Esophagus squamous epithelium (tissue), 5 donors: ENCODE results near the gene HNRNPU. TPM values are rescaled to one million over a fixed set of nuclear protein-coding genes. Genes with fewer than 3 reads are reported as not detected.
A peak's percentile ranks its signal among the peaks of the same experiment; 100 is the strongest.

ENCODE experiments used
- DNase-seq: peaks from one replicate; lab custom pipeline; 2025; lab: John Stamatoyannopoulos, UW
- H3K27ac ChIP-seq, 4 donors: fragments of 200-600 bp; sonication (generic); one replicate each; pipeline ENCODE4 v1.5.1; 2016 to 2019; ENCODE audit warnings: mild to moderate bottlenecking in 1 of 4
- H3K27me3 ChIP-seq, 4 donors: fragments of 200-600 bp; sonication (generic); 1 replicate in 3 of 4; 2 replicates in 1 of 4; pipeline versions ENCODE4 v1.5.1 to v1.6.0; 2017 to 2021; ENCODE audit warnings: antibody characterized with exemption in 1 of 4
- H3K36me3 ChIP-seq, 3 donors: fragments of 200-600 bp; sonication (generic); one replicate each; pipeline ENCODE4 v1.5.1; 2016 to 2019
- H3K4me1 ChIP-seq, 3 donors: fragments of 200-600 bp; sonication (generic); one replicate each; pipeline ENCODE4 v1.5.1; 2017 to 2019
- H3K4me3 ChIP-seq, 4 donors: fragments of 200-600 bp; sonication (generic); 1 replicate in 3 of 4; 2 replicates in 1 of 4; pipeline ENCODE4 v1.5.1; 2016 to 2019; ENCODE audit warnings: mild to moderate bottlenecking in 2 of 4, moderate library complexity in 1 of 4
- H3K9me3 ChIP-seq, 3 donors: fragments of 200-600 bp; sonication (generic); one replicate each; pipeline ENCODE4 v1.5.1; 2016 to 2019
- CTCF ChIP-seq, 6 experiments: fragments of 450-650 bp in 4 of 6; fragments of 200-600 bp in 2 of 6; sonication (generic) in 2 of 6; IDR thresholded peaks; one replicate each; pipeline ENCODE4 v1.5.1; 2016 to 2019; ENCODE audit warnings: antibody characterized with exemption in 6 of 6, mild to moderate bottlenecking in 4 of 6, moderate library complexity in 4 of 6
- POLR2A ChIP-seq, 4 donors: fragments of 450-650 bp; IDR thresholded peaks; one replicate each; pipeline ENCODE4 v1.6.1; 2017; ENCODE audit warnings: antibody characterized with exemption in 4 of 4, mild to moderate bottlenecking in 4 of 4, moderate library complexity in 3 of 4
- WGBS, 2 donors: methylation state at CpG; one replicate each; pipeline ENCODE4 v1.1.5; 2018; 5-methylcytosine and 5-hydroxymethylcytosine counted together
- intact Hi-C: fragments of 100-400 bp; cut with DNase I; formaldehyde crosslinking; loops from one replicate; pipeline ENCODE4 v1.15.0; 2022
- total RNA-seq, 4 donors: library from RNA; depleted of rRNA; stranded (reverse); fragments of >200 nt; gene quantifications; one replicate each; pipeline ENCODE4 v1.1.0, GENCODE V29; 2016
- donor health status: DM: yes; HTN: yes; CAD: no.

Gene HNRNPU
- total RNA-seq, 4 donors from 2014 or later = 176 to 308 (median 257) TPM

GRCh38 chr1:244815600-244816099 lies 48.7 kb downstream of the HNRNPU start:
- Histone ChIP-seq H3K4me1 (no peaks in the 10 kb centered on the region), H3K9me3 (no peaks in the 10 kb centered on the region), H3K4me3 (peak overlapping the region in 1 of 4 donors; percentile 44), H3K27me3 (peaks cover 0 to 10% (median 0%) of the 10 kb centered on the region in 4 donors), H3K36me3 (no peaks in the 10 kb centered on the region), H3K27ac (no peak overlapping the region)
- no peak for TF ChIP-seq CTCF (IDR thresholded peaks at IDR 0.05)
- no peak for TF ChIP-seq POLR2A (IDR thresholded peaks at IDR 0.05)
- intact Hi-C loops = no loop called here
- no peak for DNase-seq
- WGBS, 2 donors = 36 to 37% methylated on average over 9 to 13 of the region's 15 CpGs

- Histone ChIP-seq H3K27ac (no peak overlapping the region), H3K4me3 (no peak overlapping the region), H3K36me3 (no peaks in the 10 kb centered on the region), H3K4me1 (no peaks in the 10 kb centered on the region), H3K27me3 (peaks cover 0 to 14% (median 0%) of the 10 kb centered on the region in 4 donors), H3K9me3 (no peaks in the 10 kb centered on the region)
- no peak for DNase-seq
- 78 to 94% methylated on average over 4 to 5 of the region's 6 CpGs for WGBS, 2 donors
- intact Hi-C loops = no loop called here
- no peak for TF ChIP-seq CTCF (IDR thresholded peaks at IDR 0.05)
- no peak for TF ChIP-seq POLR2A (IDR thresholded peaks at IDR 0.05)
Observed at GRCh38 chr1:244813327-244813726, 51.0 kb downstream of the HNRNPU start.

GRCh38 chr1:244810221-244810620 lies 54.1 kb downstream of the HNRNPU start:
- no peak overlapping the region for H3K4me3 ChIP-seq
- 76 to 87% methylated on average over 20 to 21 of the region's 22 CpGs for WGBS, 2 donors
- H3K27ac ChIP-seq = no peak overlapping the region
- no peak for DNase-seq
- no peaks in the 10 kb centered on the region for H3K4me1 ChIP-seq
- peaks cover 0 to 13% (median 0%) of the 10 kb centered on the region in 4 donors for H3K27me3 ChIP-seq
- intact Hi-C loops = no loop called here
- no peaks in the 10 kb centered on the region for H3K36me3 ChIP-seq
- no peaks in the 10 kb centered on the region for H3K9me3 ChIP-seq
- TF ChIP-seq POLR2A (IDR thresholded peaks at IDR 0.05) (no peak), CTCF (IDR thresholded peaks at IDR 0.05) (no peak)

GRCh38 chr1:244807138-244807537 lies 57.2 kb downstream of the HNRNPU start:
- no peak for DNase-seq
- Histone ChIP-seq H3K4me3 (no peak overlapping the region), H3K36me3 (no peaks in the 10 kb centered on the region), H3K4me1 (no peaks in the 10 kb centered on the region), H3K27ac (no peak overlapping the region), H3K9me3 (no peaks in the 10 kb centered on the region), H3K27me3 (peaks cover 0 to 7% (median 0%) of the 10 kb centered on the region in 4 donors)
- TF ChIP-seq CTCF (IDR thresholded peaks at IDR 0.05) (no peak), POLR2A (IDR thresholded peaks at IDR 0.05) (no peak)
- intact Hi-C loops = no loop called here

- intact Hi-C loops = loop anchor here (5.0 kb wide), 1 partner anchor 237 kb away; no protein-coding TSS in a partner anchor
- Histone ChIP-seq H3K36me3 (no peaks in the 10 kb centered on the region), H3K9me3 (no peaks in the 10 kb centered on the region), H3K4me3 (no peak overlapping the region), H3K27ac (no peak overlapping the region), H3K4me1 (no peaks in the 10 kb centered on the region), H3K27me3 (no peaks in the 10 kb centered on the region)
- 89 to 93% methylated on average over 8 of the region's 8 CpGs for WGBS, 2 donors
- TF ChIP-seq CTCF (IDR thresholded peaks at IDR 0.05) = no peak
- no peak for TF ChIP-seq POLR2A (IDR thresholded peaks at IDR 0.05)
- DNase-seq = no peak
Observed at GRCh38 chr1:244804841-244805240, 59.5 kb downstream of the HNRNPU start.
